Measurements from ENCODE around the gene TMEM8B. TPM values are rescaled to one million over a fixed set of nuclear protein-coding genes. Genes with fewer than 3 reads are reported as not detected.

TMEM8B gene
- total and polyA plus RNA-seq, 2 of the 8 experiments (the other 6 are each of a cell fraction or from before 2014, with no cell fraction given) = 7.5 to 10.4 TPM

DNA sequence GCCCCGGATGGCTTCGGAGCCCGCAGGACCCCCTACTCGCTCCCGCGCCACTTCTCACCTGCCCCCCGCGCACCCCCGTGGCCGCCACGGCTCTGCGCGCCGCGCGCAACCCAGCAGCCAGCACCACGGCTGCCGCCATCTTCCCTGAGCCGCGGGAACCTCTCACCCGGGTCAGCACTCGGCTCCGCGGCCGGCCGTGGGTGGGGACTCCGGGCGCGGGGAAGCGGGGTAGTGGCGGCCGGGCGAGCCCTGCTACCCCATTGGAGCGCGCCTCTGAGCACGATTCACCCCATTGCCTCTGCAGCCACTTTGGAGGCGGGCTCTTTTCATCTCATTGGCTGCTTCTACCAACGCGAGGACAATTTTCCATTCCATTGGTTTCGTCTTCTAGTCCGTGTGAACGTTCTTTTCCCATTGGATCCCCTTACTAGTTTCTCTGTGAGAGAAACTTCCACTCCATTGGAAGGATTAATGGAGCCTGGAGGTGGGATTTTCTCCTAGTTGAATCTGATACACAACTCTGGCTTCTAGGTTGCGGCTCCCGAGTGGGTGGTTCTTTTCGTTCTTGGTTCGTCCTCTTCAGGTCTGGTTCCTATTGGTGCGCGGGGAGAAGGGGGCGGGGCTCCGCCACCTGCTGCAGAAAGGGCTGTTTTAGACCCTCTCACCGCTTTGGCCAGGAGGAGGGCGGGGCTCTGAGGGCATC lies 14.0 kb upstream of the TMEM8B start, which contains the start of gene HINT2 (continued):
- TF ChIP-seq, protein P1, sequence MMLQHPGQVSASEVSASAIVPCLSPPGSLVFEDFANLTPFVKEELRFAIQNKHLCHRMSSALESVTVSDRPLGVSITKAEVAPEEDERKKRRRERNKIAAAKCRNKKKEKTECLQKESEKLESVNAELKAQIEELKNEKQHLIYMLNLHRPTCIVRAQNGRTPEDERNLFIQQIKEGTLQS (IDR thresholded peaks at IDR 0.05; ENCODE audit: insufficient read depth, low read depth, low read length) = no peak
- TF ChIP-seq ASH2L (IDR thresholded peaks at IDR 0.05; ENCODE audit: low read length) = peak; percentile 56
- TF ChIP-seq RNF2 (IDR thresholded peaks at IDR 0.05; ENCODE audit: borderline replicate concordance, low read depth, low read length, missing control alignments, poor library complexity, severe bottlenecking) = no peak
- TF ChIP-seq JUND (IDR thresholded peaks at IDR 0.05; ENCODE audit: low read length) = no peak
- TF ChIP-seq SP4 (IDR thresholded peaks at IDR 0.05; ENCODE audit: low read length) = peak; percentile 55; the same call in 1 of the 2 replicates
- TF ChIP-seq SAP30 (IDR thresholded peaks at IDR 0.05; ENCODE audit: insufficient read depth, insufficient replicate concordance, low read length) = no peak
- TF ChIP-seq JUN (IDR thresholded peaks at IDR 0.05; ENCODE audit: low read depth, low read length) = no peak
- no peak for TF ChIP-seq CBX5 (IDR thresholded peaks at IDR 0.05; ENCODE audit: low read depth, low read length)
- TF ChIP-seq RBBP5 (IDR thresholded peaks at IDR 0.05; ENCODE audit: borderline replicate concordance, low read depth, low read length) = no peak
- no peak for TF ChIP-seq TCF12 (IDR thresholded peaks at IDR 0.05; ENCODE audit: low read depth, low read length)
- TF ChIP-seq, protein P2, sequence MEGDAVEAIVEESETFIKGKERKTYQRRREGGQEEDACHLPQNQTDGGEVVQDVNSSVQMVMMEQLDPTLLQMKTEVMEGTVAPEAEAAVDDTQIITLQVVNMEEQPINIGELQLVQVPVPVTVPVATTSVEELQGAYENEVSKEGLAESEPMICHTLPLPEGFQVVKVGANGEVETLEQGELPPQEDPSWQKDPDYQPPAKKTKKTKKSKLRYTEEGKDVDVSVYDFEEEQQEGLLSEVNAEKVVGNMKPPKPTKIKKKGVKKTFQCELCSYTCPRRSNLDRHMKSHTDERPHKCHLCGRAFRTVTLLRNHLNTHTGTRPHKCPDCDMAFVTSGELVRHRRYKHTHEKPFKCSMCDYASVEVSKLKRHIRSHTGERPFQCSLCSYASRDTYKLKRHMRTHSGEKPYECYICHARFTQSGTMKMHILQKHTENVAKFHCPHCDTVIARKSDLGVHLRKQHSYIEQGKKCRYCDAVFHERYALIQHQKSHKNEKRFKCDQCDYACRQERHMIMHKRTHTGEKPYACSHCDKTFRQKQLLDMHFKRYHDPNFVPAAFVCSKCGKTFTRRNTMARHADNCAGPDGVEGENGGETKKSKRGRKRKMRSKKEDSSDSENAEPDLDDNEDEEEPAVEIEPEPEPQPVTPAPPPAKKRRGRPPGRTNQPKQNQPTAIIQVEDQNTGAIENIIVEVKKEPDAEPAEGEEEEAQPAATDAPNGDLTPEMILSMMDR (IDR thresholded peaks at IDR 0.05; ENCODE audit: control extremely low read depth in 1 of 3, insufficient read depth in 1 of 3, low read depth in 1 of 3, low read length in 3 of 3) = no peak
- TF ChIP-seq CEBPB (IDR thresholded peaks at IDR 0.05; ENCODE audit: low read depth, low read length) = no peak
- no peak; the same call in 1 of the 2 replicates for TF ChIP-seq POLR2AphosphoS5 (IDR thresholded peaks at IDR 0.05; ENCODE audit: low read depth, low read length)
- TF ChIP-seq NRF1 (IDR thresholded peaks at IDR 0.05; ENCODE audit: low read depth, low read length) = no peak
- TF ChIP-seq E2F6 (IDR thresholded peaks at IDR 0.05) = peak; percentile 52; the same call in 1 of the 2 replicates
- TF ChIP-seq NANOG (IDR thresholded peaks at IDR 0.05; ENCODE audit: insufficient read depth, low read depth, low read length, poor library complexity, severe bottlenecking) = no peak
- TF ChIP-seq ATF2 (IDR thresholded peaks at IDR 0.05; ENCODE audit: low read length) = no peak; the same call in 1 of the 2 replicates
- no peak for TF ChIP-seq TAF7 (optimal IDR thresholded peaks at IDR 0.05; ENCODE audit: borderline replicate concordance, low read depth, low read length)
